MM.1S (cell line): ENCODE results near the gene SPATA9.

Experiments used
- DNase-seq: peaks from one replicate; pipeline ENCODE4 v3.0.0-alpha.2; 2015
- H2AFZ ChIP-seq: fragments of 300-600 bp; sonication (generic); 2 replicates; pipeline ENCODE4 v1.6.0; 2016; ENCODE audit warnings: antibody characterized with exemption, low read length
- H3F3A ChIP-seq: fragments of 300-600 bp; sonication (generic); 2 replicates; pipeline ENCODE4 v1.6.1; 2016; ENCODE audit warnings: mild to moderate bottlenecking, antibody characterized with exemption, low read length, moderate library complexity, mixed read lengths; ENCODE audit not compliant: insufficient read depth
- H3K27ac ChIP-seq: fragments of 300-600 bp; sonication (generic); 2 replicates; pipeline ENCODE4 v1.5.1; 2016; ENCODE audit warnings: mild to moderate bottlenecking, low read length
- H3K27me3 ChIP-seq: fragments of 300-600 bp; sonication (generic); replicated peaks from 2 replicates; pipeline ENCODE4 v1.6.0; 2016; ENCODE audit warnings: low read length; ENCODE audit not compliant: insufficient read depth
- H3K36me3 ChIP-seq: fragments of 300-600 bp; sonication (generic); replicated peaks from 2 replicates; pipeline ENCODE4 v1.6.1; 2016; ENCODE audit warnings: mild to moderate bottlenecking, low read length, mixed read lengths; ENCODE audit not compliant: insufficient read depth
- H3K4me1 ChIP-seq: fragments of 300-600 bp; sonication (generic); 2 replicates; pipeline ENCODE4 v1.6.1; 2016; ENCODE audit warnings: low read length, mixed read lengths
- H3K4me2 ChIP-seq: fragments of 300-600 bp; sonication (generic); 2 replicates; pipeline ENCODE4 v1.6.0; 2016; ENCODE audit warnings: low read depth, low read length
- H3K4me3 ChIP-seq: fragments of 300-600 bp; sonication (generic); 2 replicates; pipeline ENCODE4 v1.5.1; 2016; ENCODE audit warnings: low read length, mixed read lengths
- H3K79me2 ChIP-seq: fragments of 300-600 bp; sonication (generic); 2 replicates; pipeline ENCODE4 v1.6.1; 2016; ENCODE audit warnings: mixed run types, low read length, mixed read lengths
- H3K9ac ChIP-seq: fragments of 300-600 bp; sonication (generic); 2 replicates; pipeline ENCODE4 v1.6.1; 2016; ENCODE audit warnings: low read length, mixed read lengths
- H3K9me2 ChIP-seq: fragments of 300-600 bp; sonication (generic); replicated peaks from 2 replicates; pipeline ENCODE4 v1.6.1; 2016; ENCODE audit warnings: mild to moderate bottlenecking, low read length, mixed read lengths; ENCODE audit not compliant: insufficient read depth
- H3K9me3 ChIP-seq: fragments of 300-600 bp; sonication (generic); replicated peaks from 2 replicates; pipeline ENCODE4 v1.6.1; 2016; ENCODE audit warnings: mild to moderate bottlenecking, low read length, mixed read lengths; ENCODE audit not compliant: insufficient read depth
- H4K20me1 ChIP-seq: fragments of 300-600 bp; sonication (generic); 2 replicates; pipeline ENCODE4 v1.6.1; 2016; ENCODE audit warnings: mild to moderate bottlenecking, low read length, moderate library complexity, mixed read lengths; ENCODE audit not compliant: insufficient read depth
- CTCF ChIP-seq: fragments of 300-600 bp; sonication (generic); IDR thresholded peaks from 2 replicates; pipeline ENCODE4 v1.5.1; 2016; ENCODE audit warnings: antibody characterized with exemption, low read length, mixed read lengths
- EZH2 ChIP-seq: fragments of 300-600 bp; sonication (generic); optimal IDR thresholded peaks from 2 replicates; pipeline ENCODE3; 2017; ENCODE audit warnings: low read depth, mild to moderate bottlenecking, antibody characterized with exemption, low read length, mixed read lengths
- EZH2phosphoT487 ChIP-seq: fragments of 300-600 bp; sonication (generic); IDR thresholded peaks from 2 replicates; pipeline ENCODE4 v1.6.1; 2018; ENCODE audit warnings: antibody characterized with exemption, low read length

SPATA9 gene

GRCh38 chr5:95697781-95698681, 15.2 kb upstream of the SPATA9 start:
- no peak overlapping the region for H2AFZ ChIP-seq
- no peak for DNase-seq
- H3K36me3 ChIP-seq, result no peaks in the 10 kb centered on the region
- H3K27ac ChIP-seq, result no peak overlapping the region
- no peaks in the 10 kb centered on the region for H3K9me2 ChIP-seq
- no peak overlapping the region for H3K4me3 ChIP-seq
- no peaks in the 10 kb centered on the region for H3K79me2 ChIP-seq
- no peaks in the 10 kb centered on the region for H3F3A ChIP-seq
- TF ChIP-seq CTCF, result no peak
- no peak for TF ChIP-seq EZH2
- TF ChIP-seq EZH2phosphoT487, result no peak
- no peak overlapping the region for H3K4me2 ChIP-seq
- no peaks in the 10 kb centered on the region for H3K4me1 ChIP-seq
- H3K9me3 ChIP-seq, result no peaks in the 10 kb centered on the region
- no peaks in the 10 kb centered on the region for H3K27me3 ChIP-seq
- H3K9ac ChIP-seq, result no peak overlapping the region
- H4K20me1 ChIP-seq, result no peaks in the 10 kb centered on the region

DNA sequence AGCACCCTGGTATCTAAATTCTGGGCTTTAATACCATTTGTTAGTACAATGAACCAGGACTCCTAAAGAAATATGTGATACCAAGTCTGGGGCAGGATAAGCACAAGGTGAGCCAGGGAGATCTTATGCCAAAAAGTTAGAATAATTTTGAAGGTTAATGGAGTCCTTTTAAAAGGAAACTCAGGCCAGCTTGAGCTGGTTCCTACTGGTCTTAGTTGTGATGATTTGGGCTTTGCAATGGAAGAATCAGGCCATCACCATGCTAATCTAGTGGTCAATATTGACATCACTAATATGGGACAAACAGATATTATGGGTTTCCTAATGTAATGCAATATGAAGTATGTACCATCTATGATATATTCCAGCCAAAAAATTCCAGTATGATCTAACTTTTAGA, 7.5 kb upstream of the SPATA9 start:
- Histone ChIP-seq H2AFZ (no peak overlapping the region), H3K4me3 (no peak overlapping the region), H3K9ac (no peak overlapping the region), H3K79me2 (no peaks in the 10 kb centered on the region), H3K4me2 (no peak overlapping the region), H3K9me2 (no peaks in the 10 kb centered on the region), H3K27ac (no peak overlapping the region), H3K36me3 (no peaks in the 10 kb centered on the region), H3K4me1 (no peaks in the 10 kb centered on the region), H3K27me3 (no peaks in the 10 kb centered on the region), H3K9me3 (no peaks in the 10 kb centered on the region), H3F3A (no peaks in the 10 kb centered on the region), H4K20me1 (no peaks in the 10 kb centered on the region)
- TF ChIP-seq CTCF (no peak), EZH2phosphoT487 (no peak), EZH2 (no peak)
- no peak for DNase-seq

- H3K4me3 ChIP-seq, result no peak overlapping the region
- no peaks in the 10 kb centered on the region for H3K79me2 ChIP-seq
- TF ChIP-seq CTCF (no peak), EZH2 (no peak), EZH2phosphoT487 (no peak)
- H3K27ac ChIP-seq, result no peak overlapping the region
- no peaks in the 10 kb centered on the region for H3K27me3 ChIP-seq
- no peak overlapping the region for H3K9ac ChIP-seq
- no peaks in the 10 kb centered on the region for H3K36me3 ChIP-seq
- H3K9me2 ChIP-seq, result no peaks in the 10 kb centered on the region
- DNase-seq, result no peak
- no peaks in the 10 kb centered on the region for H4K20me1 ChIP-seq
- no peak overlapping the region for H2AFZ ChIP-seq
- H3K4me1 ChIP-seq, result no peaks in the 10 kb centered on the region
- H3F3A ChIP-seq, result no peaks in the 10 kb centered on the region
- H3K9me3 ChIP-seq, result no peaks in the 10 kb centered on the region
- no peak overlapping the region for H3K4me2 ChIP-seq
Observed at GRCh38 chr5:95689680-95690079, 6.9 kb upstream of the SPATA9 start.
